A673 (cell line): ENCODE measurements around the gene DROSHA.

Experiments used
- EZH2 ChIP-seq: fragments of 200-600 bp; sonication (generic); IDR thresholded peaks from 2 replicates; pipeline ENCODE4 v1.6.1; 2017; ENCODE audit warnings: borderline replicate concordance, low read depth, mild to moderate bottlenecking, mixed read lengths, antibody characterized with exemption, low read length; ENCODE audit not compliant: poor library complexity, severe bottlenecking
- TF ChIP-seq, protein P1 (sequence below): fragments of 300-800, 200-600 bp; sonication (generic); conservative IDR thresholded peaks from 2 replicates; pipeline ENCODE4 v1.5.1; 2017; ENCODE audit warnings: low read depth, mild to moderate bottlenecking, antibody characterized with exemption, low read length, moderate library complexity, mixed read lengths

DNA sequence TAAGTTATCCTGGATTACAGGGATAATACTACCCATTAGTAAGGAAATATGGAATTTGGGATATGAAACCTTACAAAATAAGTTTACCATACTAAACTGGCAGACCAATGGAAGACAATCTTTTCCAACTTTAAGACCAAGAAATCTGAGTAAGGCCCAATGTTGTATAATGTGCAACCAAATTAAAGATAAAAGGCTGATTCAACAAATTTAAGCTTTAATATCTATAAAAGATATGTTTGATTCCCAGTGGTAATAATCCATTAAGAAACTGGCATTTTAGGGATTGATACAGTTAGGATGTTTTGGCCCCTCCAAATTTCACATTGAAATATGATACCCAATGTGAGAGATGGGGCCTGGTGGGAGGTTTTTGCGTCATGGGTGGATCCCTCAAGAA, 66.6 kb downstream of the DROSHA start:
- TF ChIP-seq, protein P1, sequence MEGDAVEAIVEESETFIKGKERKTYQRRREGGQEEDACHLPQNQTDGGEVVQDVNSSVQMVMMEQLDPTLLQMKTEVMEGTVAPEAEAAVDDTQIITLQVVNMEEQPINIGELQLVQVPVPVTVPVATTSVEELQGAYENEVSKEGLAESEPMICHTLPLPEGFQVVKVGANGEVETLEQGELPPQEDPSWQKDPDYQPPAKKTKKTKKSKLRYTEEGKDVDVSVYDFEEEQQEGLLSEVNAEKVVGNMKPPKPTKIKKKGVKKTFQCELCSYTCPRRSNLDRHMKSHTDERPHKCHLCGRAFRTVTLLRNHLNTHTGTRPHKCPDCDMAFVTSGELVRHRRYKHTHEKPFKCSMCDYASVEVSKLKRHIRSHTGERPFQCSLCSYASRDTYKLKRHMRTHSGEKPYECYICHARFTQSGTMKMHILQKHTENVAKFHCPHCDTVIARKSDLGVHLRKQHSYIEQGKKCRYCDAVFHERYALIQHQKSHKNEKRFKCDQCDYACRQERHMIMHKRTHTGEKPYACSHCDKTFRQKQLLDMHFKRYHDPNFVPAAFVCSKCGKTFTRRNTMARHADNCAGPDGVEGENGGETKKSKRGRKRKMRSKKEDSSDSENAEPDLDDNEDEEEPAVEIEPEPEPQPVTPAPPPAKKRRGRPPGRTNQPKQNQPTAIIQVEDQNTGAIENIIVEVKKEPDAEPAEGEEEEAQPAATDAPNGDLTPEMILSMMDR, result no peak
- no peak for TF ChIP-seq EZH2
